D721Med (cell line): Measurements from ENCODE around the gene RNF144A.

Experiments
- DNase-seq: peaks from one replicate; pipeline ENCODE4 v3.0.0; 2011; ENCODE audit warnings: low spot score; ENCODE audit not compliant: insufficient read length
- FAIRE-seq: peaks from 2 replicates; lab custom pipeline; 2011; peaks lifted over from hg19 to GRCh38; lab: Jason Lieb, UNC
- CTCF ChIP-seq: IDR thresholded peaks from 2 replicates; pipeline ENCODE4 v1.5.1; 2012; ENCODE audit warnings: mild to moderate bottlenecking, control low read depth; ENCODE audit not compliant: insufficient read depth; ENCODE audit errors: missing control alignments

RNF144A gene

DNA sequence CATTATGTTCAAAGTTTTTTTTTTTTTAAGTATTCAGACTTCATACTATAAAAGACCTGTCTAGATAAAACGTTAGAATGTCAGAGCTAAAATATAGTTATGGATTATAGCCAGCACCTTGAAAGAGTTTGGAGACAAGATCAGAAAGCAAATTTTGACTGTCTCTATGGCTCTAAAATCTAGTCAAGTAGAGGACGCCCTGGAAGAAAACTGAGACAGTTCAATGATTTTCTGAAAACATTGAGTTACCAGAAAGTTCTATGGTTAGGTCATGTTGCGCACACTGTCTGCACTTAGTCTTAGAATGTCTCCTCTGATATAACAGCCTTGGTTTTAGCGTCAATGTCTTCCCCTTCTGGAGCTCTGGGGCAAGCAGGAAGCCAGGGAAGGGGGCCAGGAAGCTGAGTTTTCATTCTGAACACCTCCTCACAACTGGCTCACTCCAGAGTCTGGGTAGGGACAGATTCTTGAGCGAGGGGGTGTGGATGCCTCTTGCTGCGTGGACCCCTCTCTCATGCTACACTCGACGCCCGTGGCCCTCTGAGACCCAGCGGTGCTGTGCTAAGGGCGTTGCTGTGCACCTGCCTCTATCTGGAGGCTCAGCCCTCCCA is 99.5 kb downstream of the RNF144A start:
- TF ChIP-seq CTCF = no peak
- DNase-seq (no peak), FAIRE-seq (no peak)

GRCh38 chr2:7017671-7018281 is 100.6 kb downstream of the RNF144A start:
- no peak for FAIRE-seq
- TF ChIP-seq CTCF = no peak
- no peak for DNase-seq

DNA sequence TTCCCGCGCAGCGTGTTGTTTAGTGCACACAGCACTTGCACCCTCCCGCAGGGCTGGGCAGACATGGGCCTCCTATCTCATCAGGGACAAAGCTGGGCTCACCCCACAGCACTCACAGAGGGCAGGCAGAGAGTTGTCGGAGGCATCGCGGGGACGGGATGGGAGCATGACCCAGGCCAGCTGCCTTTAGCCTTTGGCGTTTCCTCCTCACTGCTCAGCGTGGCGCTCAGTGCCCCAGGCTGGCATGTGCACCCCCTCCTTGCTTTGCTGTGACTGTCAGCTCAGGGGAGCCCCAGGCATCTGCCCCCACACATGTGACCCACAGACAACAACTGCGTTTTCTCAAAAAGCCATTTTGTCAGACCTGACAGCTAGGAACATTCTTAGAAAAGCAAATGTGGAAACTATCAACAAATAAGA is 101.1 kb downstream of the RNF144A start:
- FAIRE-seq (no peak), DNase-seq (no peak)
- no peak for TF ChIP-seq CTCF

DNA sequence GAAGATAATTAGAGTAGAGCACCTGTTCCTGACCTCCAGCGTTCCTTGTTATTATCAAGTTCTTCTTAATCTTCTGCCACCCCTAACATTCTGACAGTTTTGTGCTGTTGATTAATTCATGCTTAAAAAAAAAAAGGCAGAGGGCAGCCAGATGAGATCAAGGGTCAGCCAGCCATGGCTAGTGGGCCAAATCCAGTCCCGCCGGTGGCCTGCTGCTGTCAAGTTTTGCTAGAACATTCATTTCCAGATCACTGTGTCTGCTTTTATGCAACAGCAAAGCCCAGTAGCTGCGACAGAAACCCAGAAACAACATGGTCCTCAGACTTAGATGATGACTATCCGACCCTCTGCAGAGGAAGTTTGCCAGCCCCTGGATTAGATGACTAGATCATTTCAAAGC is 101.6 kb downstream of the RNF144A start:
- FAIRE-seq (no peak), DNase-seq (no peak)
- no peak for TF ChIP-seq CTCF

GRCh38 chr2:7019191-7019590 is 102.0 kb downstream of the RNF144A start:
- DNase-seq = no peak
- no peak for TF ChIP-seq CTCF
- FAIRE-seq = no peak

DNA sequence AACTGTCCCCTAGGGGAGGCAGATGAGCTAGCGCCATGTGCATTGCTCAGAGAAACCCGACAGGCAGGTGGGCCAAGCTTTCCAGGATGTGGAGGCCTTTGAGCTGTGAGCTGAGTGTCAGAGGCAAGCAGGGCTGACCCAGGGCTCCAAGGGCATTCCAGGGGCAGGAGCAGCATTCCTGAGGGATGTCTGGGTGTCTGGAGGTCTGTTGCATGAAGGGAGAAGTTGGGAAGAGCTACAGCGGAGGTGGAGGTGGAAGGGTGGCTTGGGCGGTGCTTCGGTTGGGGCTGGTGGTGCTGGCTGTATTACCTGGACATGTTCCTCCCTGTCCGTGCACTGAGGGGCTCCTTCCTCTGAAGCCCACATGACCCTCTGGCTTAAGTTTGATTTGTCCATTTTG is 102.8 kb downstream of the RNF144A start:
- TF ChIP-seq CTCF = no peak
- DNase-seq = no peak
- no peak for FAIRE-seq

- FAIRE-seq = no peak
- no peak for TF ChIP-seq CTCF
- no peak for DNase-seq
Observed at GRCh38 chr2:7020468-7020867, 103.3 kb downstream of the RNF144A start.
